MM.1S (cell line): ENCODE results near the gene PNMT.

ENCODE experiments used
- DNase-seq: peaks from one replicate; pipeline ENCODE4 v3.0.0-alpha.2; 2015
- H2AFZ ChIP-seq: fragments of 300-600 bp; sonication (generic); 2 replicates; pipeline ENCODE4 v1.6.0; 2016; ENCODE audit warnings: antibody characterized with exemption, low read length
- H3F3A ChIP-seq: fragments of 300-600 bp; sonication (generic); 2 replicates; pipeline ENCODE4 v1.6.1; 2016; ENCODE audit warnings: mild to moderate bottlenecking, antibody characterized with exemption, low read length, moderate library complexity, mixed read lengths; ENCODE audit not compliant: insufficient read depth
- H3K27ac ChIP-seq: fragments of 300-600 bp; sonication (generic); 2 replicates; pipeline ENCODE4 v1.5.1; 2016; ENCODE audit warnings: mild to moderate bottlenecking, low read length
- H3K27me3 ChIP-seq: fragments of 300-600 bp; sonication (generic); replicated peaks from 2 replicates; pipeline ENCODE4 v1.6.0; 2016; ENCODE audit warnings: low read length; ENCODE audit not compliant: insufficient read depth
- H3K36me3 ChIP-seq: fragments of 300-600 bp; sonication (generic); replicated peaks from 2 replicates; pipeline ENCODE4 v1.6.1; 2016; ENCODE audit warnings: mild to moderate bottlenecking, low read length, mixed read lengths; ENCODE audit not compliant: insufficient read depth
- H3K4me1 ChIP-seq: fragments of 300-600 bp; sonication (generic); 2 replicates; pipeline ENCODE4 v1.6.1; 2016; ENCODE audit warnings: low read length, mixed read lengths
- H3K4me2 ChIP-seq: fragments of 300-600 bp; sonication (generic); 2 replicates; pipeline ENCODE4 v1.6.0; 2016; ENCODE audit warnings: low read depth, low read length
- H3K4me3 ChIP-seq: fragments of 300-600 bp; sonication (generic); 2 replicates; pipeline ENCODE4 v1.5.1; 2016; ENCODE audit warnings: low read length, mixed read lengths
- H3K79me2 ChIP-seq: fragments of 300-600 bp; sonication (generic); 2 replicates; pipeline ENCODE4 v1.6.1; 2016; ENCODE audit warnings: mixed run types, low read length, mixed read lengths
- H3K9ac ChIP-seq: fragments of 300-600 bp; sonication (generic); 2 replicates; pipeline ENCODE4 v1.6.1; 2016; ENCODE audit warnings: low read length, mixed read lengths
- H3K9me2 ChIP-seq: fragments of 300-600 bp; sonication (generic); replicated peaks from 2 replicates; pipeline ENCODE4 v1.6.1; 2016; ENCODE audit warnings: mild to moderate bottlenecking, low read length, mixed read lengths; ENCODE audit not compliant: insufficient read depth
- H3K9me3 ChIP-seq: fragments of 300-600 bp; sonication (generic); replicated peaks from 2 replicates; pipeline ENCODE4 v1.6.1; 2016; ENCODE audit warnings: mild to moderate bottlenecking, low read length, mixed read lengths; ENCODE audit not compliant: insufficient read depth
- H4K20me1 ChIP-seq: fragments of 300-600 bp; sonication (generic); 2 replicates; pipeline ENCODE4 v1.6.1; 2016; ENCODE audit warnings: mild to moderate bottlenecking, low read length, moderate library complexity, mixed read lengths; ENCODE audit not compliant: insufficient read depth
- EZH2 ChIP-seq: fragments of 300-600 bp; sonication (generic); optimal IDR thresholded peaks from 2 replicates; pipeline ENCODE3; 2017; ENCODE audit warnings: low read depth, mild to moderate bottlenecking, antibody characterized with exemption, low read length, mixed read lengths
- EZH2phosphoT487 ChIP-seq: fragments of 300-600 bp; sonication (generic); IDR thresholded peaks from 2 replicates; pipeline ENCODE4 v1.6.1; 2018; ENCODE audit warnings: antibody characterized with exemption, low read length
- TF ChIP-seq, protein P1 (sequence below): fragments of 300-600 bp; sonication (generic); IDR thresholded peaks from 2 replicates; pipeline ENCODE4 v1.5.1; 2016; ENCODE audit warnings: antibody characterized with exemption, low read length, mixed read lengths

Gene PNMT

DNA sequence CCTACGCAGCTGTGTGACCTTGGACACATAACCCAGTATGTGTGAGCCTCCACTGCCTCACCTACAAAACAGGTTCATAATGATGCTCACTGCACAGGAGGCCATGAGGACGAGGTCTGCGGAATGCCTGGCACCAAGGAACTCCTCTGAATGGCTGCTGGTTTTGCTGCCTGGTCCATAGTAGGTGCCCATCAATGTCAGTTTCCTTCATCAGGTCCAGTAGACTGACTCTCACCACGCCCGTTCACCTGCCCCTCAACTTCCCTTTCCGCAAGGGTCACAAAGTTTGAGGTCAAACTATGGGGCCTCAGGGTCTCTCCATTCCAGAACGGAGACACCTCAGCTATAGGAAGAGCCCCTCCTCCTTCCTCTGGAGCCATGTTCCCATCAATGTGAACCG, 8.8 kb downstream of the PNMT start:
- no peaks in the 10 kb centered on the region for H3K36me3 ChIP-seq
- no peaks in the 10 kb centered on the region for H3K9me2 ChIP-seq
- H3K9ac ChIP-seq, result no peak overlapping the region
- no peaks in the 10 kb centered on the region for H3K9me3 ChIP-seq
- H3K4me1 ChIP-seq, result no peaks in the 10 kb centered on the region
- DNase-seq, result no peak
- H3K27me3 ChIP-seq, result no peaks in the 10 kb centered on the region
- no peak overlapping the region for H3K27ac ChIP-seq
- H2AFZ ChIP-seq, result no peak overlapping the region
- no peak overlapping the region for H3K4me3 ChIP-seq
- H4K20me1 ChIP-seq, result no peaks in the 10 kb centered on the region
- H3K79me2 ChIP-seq, result no peaks in the 10 kb centered on the region
- no peaks in the 10 kb centered on the region for H3F3A ChIP-seq
- TF ChIP-seq EZH2 (no peak), EZH2phosphoT487 (no peak)
- TF ChIP-seq, protein P1, sequence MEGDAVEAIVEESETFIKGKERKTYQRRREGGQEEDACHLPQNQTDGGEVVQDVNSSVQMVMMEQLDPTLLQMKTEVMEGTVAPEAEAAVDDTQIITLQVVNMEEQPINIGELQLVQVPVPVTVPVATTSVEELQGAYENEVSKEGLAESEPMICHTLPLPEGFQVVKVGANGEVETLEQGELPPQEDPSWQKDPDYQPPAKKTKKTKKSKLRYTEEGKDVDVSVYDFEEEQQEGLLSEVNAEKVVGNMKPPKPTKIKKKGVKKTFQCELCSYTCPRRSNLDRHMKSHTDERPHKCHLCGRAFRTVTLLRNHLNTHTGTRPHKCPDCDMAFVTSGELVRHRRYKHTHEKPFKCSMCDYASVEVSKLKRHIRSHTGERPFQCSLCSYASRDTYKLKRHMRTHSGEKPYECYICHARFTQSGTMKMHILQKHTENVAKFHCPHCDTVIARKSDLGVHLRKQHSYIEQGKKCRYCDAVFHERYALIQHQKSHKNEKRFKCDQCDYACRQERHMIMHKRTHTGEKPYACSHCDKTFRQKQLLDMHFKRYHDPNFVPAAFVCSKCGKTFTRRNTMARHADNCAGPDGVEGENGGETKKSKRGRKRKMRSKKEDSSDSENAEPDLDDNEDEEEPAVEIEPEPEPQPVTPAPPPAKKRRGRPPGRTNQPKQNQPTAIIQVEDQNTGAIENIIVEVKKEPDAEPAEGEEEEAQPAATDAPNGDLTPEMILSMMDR, result no peak
- H3K4me2 ChIP-seq, result no peak overlapping the region

DNA sequence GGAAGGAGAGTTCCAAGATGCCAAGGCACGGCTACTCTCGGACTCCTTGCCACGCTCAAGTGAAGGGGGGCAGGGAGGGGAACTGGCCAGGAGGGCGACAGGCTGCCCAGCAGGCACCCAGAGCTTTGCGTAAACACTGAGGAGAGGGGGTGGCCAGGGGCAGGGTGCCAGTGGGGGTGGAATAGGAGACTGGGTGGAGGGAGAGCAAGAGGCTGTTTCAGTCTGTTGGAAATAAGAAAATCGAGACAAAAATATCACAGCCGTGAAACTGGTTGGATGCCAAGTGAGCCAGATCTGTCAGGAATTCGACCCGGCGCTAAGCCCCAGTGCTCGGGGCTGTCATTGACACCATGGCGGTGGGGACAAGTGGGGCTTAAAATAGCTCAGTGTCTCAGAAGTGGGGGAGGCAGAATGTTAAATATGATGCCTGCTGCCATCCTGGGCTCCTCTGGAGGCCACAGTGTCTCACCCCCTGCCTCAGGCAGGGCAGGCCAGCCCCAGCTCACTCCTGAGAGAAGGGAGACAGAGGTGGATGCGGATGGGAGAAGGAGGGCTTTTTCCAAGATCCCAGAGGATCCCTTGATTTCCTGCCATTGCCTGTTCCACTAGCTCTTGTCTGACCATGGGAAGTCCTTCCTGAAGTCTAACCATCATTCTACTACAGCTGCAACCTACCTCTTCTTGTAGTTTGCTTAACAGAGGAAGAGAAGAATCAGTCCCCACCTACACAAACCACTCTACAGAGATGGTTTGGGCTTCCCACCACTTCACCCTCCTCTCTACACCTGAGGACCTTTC, 9.5 kb downstream of the PNMT start:
- Histone ChIP-seq H3K4me1 (no peaks in the 10 kb centered on the region), H3K79me2 (no peaks in the 10 kb centered on the region), H3K9ac (no peak overlapping the region), H3K4me2 (no peak overlapping the region), H3K4me3 (no peak overlapping the region), H3K9me3 (no peaks in the 10 kb centered on the region), H2AFZ (no peak overlapping the region), H3K36me3 (no peaks in the 10 kb centered on the region), H3F3A (no peaks in the 10 kb centered on the region), H4K20me1 (no peaks in the 10 kb centered on the region), H3K27me3 (no peaks in the 10 kb centered on the region), H3K27ac (no peak overlapping the region), H3K9me2 (no peaks in the 10 kb centered on the region)
- no peak for DNase-seq
- TF ChIP-seq, protein P1, result no peak
- TF ChIP-seq EZH2 (no peak), EZH2phosphoT487 (no peak)

DNA sequence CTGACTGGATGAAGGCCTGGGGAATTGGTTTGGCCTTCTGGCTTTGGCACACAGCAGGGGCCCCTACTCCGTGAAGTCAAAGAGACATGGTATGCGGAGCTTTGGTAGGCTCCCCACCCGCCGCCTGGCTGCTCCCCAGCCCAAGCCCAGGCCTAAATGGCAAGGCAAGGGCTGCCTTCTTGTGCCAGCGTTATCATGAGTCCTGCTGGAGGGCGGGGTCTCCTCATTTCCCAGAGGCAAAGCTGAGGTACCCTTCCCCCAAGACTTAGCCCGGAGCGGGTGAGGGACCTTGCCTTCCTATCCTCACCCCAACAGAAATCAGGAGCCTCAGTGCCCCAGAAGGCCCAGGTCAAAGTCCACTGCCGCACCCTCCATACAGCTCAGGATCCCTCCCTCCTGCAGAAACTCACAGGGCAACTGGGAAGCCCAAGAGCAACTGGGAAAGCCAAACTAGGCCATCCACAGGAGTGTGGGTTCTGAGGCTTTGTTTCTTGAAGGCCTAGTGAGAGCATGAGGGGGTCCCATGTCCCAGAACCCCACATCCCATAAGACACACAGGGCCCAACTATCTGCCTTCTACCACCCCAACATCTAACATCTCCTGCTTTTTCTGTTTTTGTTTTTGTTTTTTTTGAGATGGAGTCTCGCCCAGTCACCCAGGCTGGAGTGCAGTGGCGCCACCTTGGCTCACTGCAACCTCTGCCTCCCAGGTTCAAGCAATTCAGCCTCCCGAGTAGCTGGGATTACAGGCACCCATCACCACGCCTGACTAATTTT, 10.3 kb downstream of the PNMT start:
- Histone ChIP-seq H3F3A (no peaks in the 10 kb centered on the region), H2AFZ (no peak overlapping the region)

More for the DNA sequence above, 10.3 kb downstream of the PNMT start:
- H3K9me2 ChIP-seq, result no peaks in the 10 kb centered on the region
- TF ChIP-seq EZH2phosphoT487 (no peak), EZH2 (no peak)
- TF ChIP-seq, protein P1, result no peak
- H3K4me3 ChIP-seq, result no peak overlapping the region
- no peak overlapping the region for H3K27ac ChIP-seq
- no peak overlapping the region for H3K9ac ChIP-seq
- DNase-seq, result no peak
- H3K79me2 ChIP-seq, result no peaks in the 10 kb centered on the region
- H3K4me2 ChIP-seq, result no peak overlapping the region
- H3K4me1 ChIP-seq, result no peaks in the 10 kb centered on the region
- no peaks in the 10 kb centered on the region for H3K36me3 ChIP-seq
- H3K27me3 ChIP-seq, result no peaks in the 10 kb centered on the region
- H4K20me1 ChIP-seq, result no peaks in the 10 kb centered on the region
- no peaks in the 10 kb centered on the region for H3K9me3 ChIP-seq
